IMR-90 (cell line): ENCODE measurements around the gene DMRTC2. TPM values are rescaled to one million over a fixed set of nuclear protein-coding genes. Genes with fewer than 3 reads are reported as not detected.

ENCODE experiments used
- ATAC-seq: fragments of 200-7000 bp; cut with Tn5 transposase; 2 replicates; pipeline ENCODE4 v1.9.1; 2020; ENCODE audit warnings: low read depth, mild to moderate bottlenecking, moderate library complexity
- BruUV-seq: library from RNA; stranded (reverse); fragments of 400-500 nt; replicated peaks from 2 replicates; lab custom pipeline; 2021; lab: Mats Ljungman, UMichigan
- CTCF ChIA-PET: fragments of 300-600 bp; formaldehyde crosslinking; extraction: SDS; loops from one replicate; lab custom pipeline; 2021; ENCODE audit warnings: antibody characterized with exemption; lab: Yijun Ruan, JAX
- POLR2A ChIA-PET: fragments of 300-600 bp; sonication (Branson Sonifier 250); formaldehyde crosslinking; loops from one replicate; lab custom pipeline; 2022; ENCODE audit warnings: antibody characterized with exemption; ENCODE audit not compliant: unreplicated experiment; lab: Charles Lee
- DNase-seq: peaks from one replicate; pipeline ENCODE4 v3.0.0; 2013
- H2AFZ ChIP-seq: replicated peaks from 2 replicates; pipeline ENCODE3; 2013; ENCODE audit warnings: low read length, mild to moderate bottlenecking; ENCODE audit not compliant: poor library complexity
- H2AK5ac ChIP-seq: 2 replicates; pipeline ENCODE4 v1.6.1; 2013; ENCODE audit warnings: low read depth, low read length, inconsistent platforms
- H2AK9ac ChIP-seq: replicated peaks from 2 replicates; pipeline ENCODE3; 2013; ENCODE audit warnings: mild to moderate bottlenecking, low read depth, low read length, moderate library complexity; ENCODE audit not compliant: poor library complexity
- H2BK120ac ChIP-seq: 2 replicates; pipeline ENCODE4 v1.6.1; 2013; ENCODE audit warnings: low read depth, low read length, inconsistent platforms
- H2BK15ac ChIP-seq: 3 replicates; pipeline ENCODE4 v1.6.1; 2013; ENCODE audit warnings: low read depth, low read length, inconsistent platforms
- H2BK20ac ChIP-seq: 2 replicates; pipeline ENCODE4 v1.6.1; 2013; ENCODE audit warnings: low read depth, mild to moderate bottlenecking, inconsistent platforms, low read length, moderate library complexity
- H2BK5ac ChIP-seq: 2 replicates; pipeline ENCODE4 v1.6.1; 2013; ENCODE audit warnings: mild to moderate bottlenecking, low read depth, low read length, inconsistent platforms; ENCODE audit not compliant: poor library complexity, severe bottlenecking
- H3K14ac ChIP-seq: replicated peaks from 2 replicates; pipeline ENCODE4 v1.6.1; 2013; ENCODE audit warnings: low read depth, low read length, inconsistent platforms
- H3K18ac ChIP-seq: 2 replicates; pipeline ENCODE4 v1.6.1; 2013; ENCODE audit warnings: low read depth, low read length, control low read depth
- H3K23ac ChIP-seq: 2 replicates; pipeline ENCODE4 v1.6.1; 2013; ENCODE audit warnings: low read depth, low read length, inconsistent platforms
- H3K27ac ChIP-seq: 2 replicates; pipeline ENCODE4 v1.5.1; 2013; ENCODE audit warnings: mild to moderate bottlenecking, control low read depth, low read length; ENCODE audit not compliant: insufficient read depth
- H3K27me3 ChIP-seq: 2 replicates; pipeline ENCODE4 v1.6.1; 2013; ENCODE audit warnings: low read length; ENCODE audit not compliant: control insufficient read depth, insufficient read depth
- H3K36me3 ChIP-seq: 2 replicates; pipeline ENCODE4 v1.6.1; 2013; ENCODE audit warnings: low read length, mixed read lengths; ENCODE audit not compliant: control insufficient read depth, insufficient read depth
- H3K4ac ChIP-seq: 2 replicates; pipeline ENCODE4 v1.6.1; 2013; ENCODE audit warnings: low read depth, low read length, inconsistent platforms
- H3K4me1 ChIP-seq: 2 replicates; pipeline ENCODE4 v1.6.1; 2013; ENCODE audit warnings: low read length, mixed read lengths; ENCODE audit not compliant: control insufficient read depth, insufficient read depth
- H3K4me2 ChIP-seq: 2 replicates; pipeline ENCODE4 v1.6.1; 2013; ENCODE audit warnings: low read depth, mild to moderate bottlenecking, control low read depth, low read length, moderate library complexity
- H3K4me3 ChIP-seq: 2 replicates; pipeline ENCODE4 v1.5.1; 2013; ENCODE audit warnings: low read depth, mild to moderate bottlenecking, control low read depth, low read length, moderate library complexity; ENCODE audit not compliant: insufficient read depth
- H3K56ac ChIP-seq: 2 replicates; pipeline ENCODE4 v1.6.1; 2013; ENCODE audit warnings: low read length, inconsistent platforms; ENCODE audit not compliant: insufficient read depth; ENCODE audit errors: extremely low read depth
- H3K79me1 ChIP-seq, 2 experiments: 2 replicates each; pipeline ENCODE4 v1.6.1; 2013; ENCODE audit warnings: low read length in 2 of 2, inconsistent platforms in 1 of 2, low read depth in 1 of 2
- H3K9ac ChIP-seq: 2 replicates; pipeline ENCODE4 v1.6.1; 2013; ENCODE audit warnings: low read depth, low read length, control low read depth
- H3K9me1 ChIP-seq: 2 replicates; pipeline ENCODE4 v1.6.1; 2013; ENCODE audit warnings: low read length, inconsistent platforms; ENCODE audit not compliant: insufficient read depth
- H3K9me3 ChIP-seq: 2 replicates; pipeline ENCODE4 v1.6.1; 2013; ENCODE audit warnings: low read length; ENCODE audit not compliant: control insufficient read depth, insufficient read depth
- H4K20me1 ChIP-seq: 2 replicates; pipeline ENCODE4 v1.6.1; 2013; ENCODE audit warnings: low read length, inconsistent platforms; ENCODE audit not compliant: insufficient read depth
- H4K5ac ChIP-seq: 2 replicates; pipeline ENCODE4 v1.6.1; 2013; ENCODE audit warnings: mild to moderate bottlenecking, low read depth, low read length, control low read depth
- H4K8ac ChIP-seq, 2 experiments: 2 replicates each; pipeline ENCODE4 v1.6.1; 2013; ENCODE audit warnings: low read depth in 2 of 2, low read length in 2 of 2, control low read depth in 1 of 2, inconsistent platforms in 1 of 2
- H4K91ac ChIP-seq: 2 replicates; pipeline ENCODE4 v1.6.1; 2013; ENCODE audit warnings: low read depth, low read length, inconsistent platforms; ENCODE audit not compliant: insufficient read depth
- CHD1 ChIP-seq: IDR thresholded peaks from 2 replicates; pipeline ENCODE4 v1.6.1; 2012; ENCODE audit warnings: low read depth, low read length, improper control_type of control experiment
- ELK1 ChIP-seq: fragments of 150-350 bp; IDR thresholded peaks from 2 replicates; pipeline ENCODE4 v1.6.1; 2016; ENCODE audit warnings: low read depth, mild to moderate bottlenecking, low read length, moderate library complexity, borderline replicate concordance
- MXI1 ChIP-seq: IDR thresholded peaks from 2 replicates; pipeline ENCODE4 v1.6.1; 2012; ENCODE audit warnings: low read depth, mild to moderate bottlenecking, low read length, moderate library complexity, borderline replicate concordance
- WGBS, 2 experiments: methylation state at CpG; one replicate each; pipeline versions ENCODE4 v1.1.5 to v1.1.7; 2013; ENCODE audit warnings: missing lambda C conversion rate in 2 of 2; ENCODE audit not compliant: insufficient read length in 1 of 2; ENCODE audit errors: extremely low coverage in 2 of 2; 5-methylcytosine and 5-hydroxymethylcytosine counted together
- dilution Hi-C: fragments of 300-500 bp; cut with HindIII; formaldehyde crosslinking; loops from one replicate; pipeline ENCODE4 v1.14.3; 2018; ENCODE audit warnings: low sequenced_read_pairs; ENCODE audit not compliant: unreplicated experiment
- in situ Hi-C: fragments of 300-500 bp; cut with MboI; formaldehyde crosslinking; loops from 3 replicates; pipeline ENCODE4 v1.14.3; 2019; ENCODE audit warnings: low sequenced_read_pairs, inconsistent platforms, mixed read lengths
- intact Hi-C: fragments of 100-400 bp; cut with micrococcal nuclease; formaldehyde crosslinking; loops from 2 replicates; pipeline ENCODE4 v1.10.0; 2022
- polyA plus RNA-seq, 3 experiments: library from polyadenylated mRNA; depleted of rRNA; stranded (reverse); fragments of >200 nt; gene quantifications; 2 replicates each; pipeline ENCODE4 v1.2.3, GENCODE V29; 2012; ENCODE audit warnings: low replicate concordance in 1 of 3
- total RNA-seq: library from RNA; depleted of rRNA; stranded (reverse); fragments of >200 nt; gene quantifications from 2 replicates; pipeline ENCODE4 v1.2.3, GENCODE V29; 2012

Gene DMRTC2
- total and polyA plus RNA-seq, 2 of the 4 experiments (the other 2 are of a cell fraction): not detected

GRCh38 chr19:41801031-41801430, 43.8 kb upstream of the DMRTC2 start:
- ATAC-seq (no peak), DNase-seq (no peak)
- Histone ChIP-seq H3K56ac (no peak overlapping the region), H3K79me1 (no peaks in the 10 kb centered on the region), H3K27me3 (no peaks in the 10 kb centered on the region; the same call in 1 of the 2 replicates), H3K4me3 (no peak overlapping the region), H2BK120ac (no peak overlapping the region), H3K4me2 (no peak overlapping the region), H4K91ac (no peak overlapping the region), H2BK15ac (no peak overlapping the region), H3K4ac (no peak overlapping the region), H3K18ac (no peak overlapping the region), H2AK9ac (no peak overlapping the region), H2AK5ac (no peak overlapping the region), H3K23ac (no peak overlapping the region), H3K9me1 (no peaks in the 10 kb centered on the region), H3K9ac (no peak overlapping the region), H3K14ac (no peak overlapping the region), H3K36me3 (no peaks in the 10 kb centered on the region), H3K27ac (no peak overlapping the region), H4K5ac (no peak overlapping the region), H4K8ac (no peak overlapping the region), H3K9me3 (no peaks in the 10 kb centered on the region), H2BK5ac (no peak overlapping the region), H2BK20ac (no peak overlapping the region), H3K4me1 (no peaks in the 10 kb centered on the region), H4K20me1 (no peaks in the 10 kb centered on the region), H2AFZ (no peak overlapping the region)
- no CpG with 5 or more reads among the region's 4 CpGs for WGBS, 2 experiments
- BruUV-seq: no TSS peak
- dilution Hi-C loops: no loop called here
- intact Hi-C loops: no loop called here
- POLR2A ChIA-PET: no interaction called here
- CTCF ChIA-PET: no interaction called here
- in situ Hi-C loops: no loop called here
- TF ChIP-seq ELK1 (no peak), CHD1 (no peak), MXI1 (no peak)
